Kasumi-1 (cell line): Measurements from ENCODE around the gene KBTBD8.

Experiments
- DNase-seq, 2 experiments: peaks; one replicate each; lab custom pipeline; 2025; lab: John Stamatoyannopoulos, UW

The KBTBD8 gene

DNA sequence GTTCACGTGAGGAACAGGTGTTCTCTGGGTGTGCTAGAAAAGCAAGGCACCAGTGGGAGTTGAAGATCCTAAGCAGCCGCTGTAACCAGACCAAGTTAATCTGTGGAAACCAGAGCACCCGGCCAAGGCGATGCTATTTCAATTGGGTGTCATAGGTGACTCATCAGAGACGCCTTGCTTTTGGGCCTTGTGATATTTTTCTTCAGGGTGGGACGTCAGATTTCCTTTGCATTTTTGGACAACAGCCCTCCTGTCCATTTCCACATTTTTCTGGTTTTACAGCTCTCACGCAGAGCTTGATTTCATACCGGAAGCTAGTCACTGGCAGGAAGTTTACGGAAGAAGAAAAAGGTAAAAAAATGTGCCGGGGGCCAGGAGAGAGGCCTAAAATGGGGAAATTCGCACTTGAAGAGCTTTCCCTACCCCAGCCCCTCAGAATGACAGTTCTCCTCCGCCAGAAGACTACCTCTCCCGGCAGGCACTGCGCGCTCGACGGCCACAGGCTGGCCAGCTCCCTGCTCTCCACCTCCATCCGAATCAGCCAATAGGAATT is 471 bp upstream of the KBTBD8 start:
- no peak for DNase-seq

DNA sequence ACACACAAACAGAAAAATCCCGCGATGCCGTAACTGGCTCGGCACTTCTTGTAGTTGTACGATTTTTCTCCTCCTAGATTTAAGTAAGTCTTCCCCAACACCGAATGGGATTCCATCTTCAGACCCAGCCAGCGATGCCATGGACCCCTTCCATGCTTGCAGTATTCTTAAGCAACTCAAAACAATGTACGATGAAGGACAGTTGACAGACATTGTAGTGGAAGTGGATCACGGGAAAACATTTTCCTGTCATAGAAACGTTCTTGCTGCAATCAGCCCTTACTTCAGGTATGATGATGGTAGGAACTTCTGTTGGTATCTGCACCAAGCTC is 763 bp downstream of the KBTBD8 start:
- DNase-seq = peak in 1 of 2 experiments; percentile 29

GRCh38 chr3:67000009-67000408 is 1.9 kb downstream of the KBTBD8 start:
- DNase-seq = peak; percentile 89 to 90

DNA sequence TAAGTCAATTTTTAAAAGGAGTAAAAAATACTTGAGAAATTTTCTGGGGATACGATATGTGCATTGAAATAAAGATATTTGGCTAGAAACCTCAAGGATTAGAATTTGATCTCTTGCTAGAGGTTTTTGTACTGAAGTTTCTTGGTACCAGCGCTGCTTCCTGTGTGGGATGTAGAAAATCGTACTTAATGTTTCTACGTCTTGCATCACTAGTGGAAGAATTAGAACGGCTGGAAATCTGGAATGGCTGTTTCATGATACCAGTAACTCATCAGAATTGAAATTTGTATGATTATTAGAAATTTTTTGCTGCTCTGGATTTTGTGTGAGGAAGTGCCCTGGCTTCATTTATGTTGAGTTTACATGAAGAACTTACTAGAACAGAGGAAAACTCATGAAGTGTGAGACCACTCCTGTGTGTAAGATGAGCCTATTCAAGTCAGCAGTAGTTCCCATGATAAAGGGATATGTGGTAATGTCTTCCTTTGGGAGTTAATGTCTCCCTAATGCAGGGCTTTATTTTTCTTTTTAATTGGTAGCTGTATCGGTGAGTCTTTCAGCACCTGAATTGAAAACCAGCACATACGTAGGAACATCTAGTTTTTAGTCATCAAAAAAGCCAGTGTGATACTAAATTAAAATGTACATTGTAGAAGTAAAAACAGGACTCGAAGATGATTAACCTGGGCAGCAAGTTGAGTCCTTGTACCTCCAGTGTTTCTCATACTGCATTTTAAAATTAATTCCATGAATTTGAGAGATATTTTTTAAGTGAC is 3.2 kb downstream of the KBTBD8 start:
- DNase-seq = no peak

- DNase-seq = no peak
Measured at GRCh38 chr3:67005974-67006373, 7.9 kb downstream of the KBTBD8 start.

DNA sequence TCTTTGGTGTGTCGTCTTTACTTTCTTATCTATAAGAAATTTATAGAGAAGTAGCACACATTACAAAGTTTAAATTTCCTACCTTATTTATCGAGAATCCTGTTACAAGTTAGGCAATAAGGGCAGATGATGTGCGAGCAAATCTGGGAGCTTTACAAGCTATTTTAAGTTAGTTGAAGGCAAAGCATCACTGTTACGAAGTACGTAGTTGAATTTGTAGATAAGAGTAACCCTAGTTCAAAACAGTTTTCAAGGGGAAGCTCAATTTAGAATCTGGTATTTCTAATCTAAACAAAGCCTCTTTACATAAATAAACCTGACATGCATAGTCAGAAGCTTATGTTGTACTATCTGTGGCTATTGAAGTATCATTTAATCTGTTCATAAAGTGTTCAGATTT is 8.4 kb downstream of the KBTBD8 start:
- DNase-seq = no peak

- DNase-seq = no peak
Measured at GRCh38 chr3:67008388-67008787, 10.3 kb downstream of the KBTBD8 start.

GRCh38 chr3:67009716-67010115 is 11.6 kb downstream of the KBTBD8 start:
- DNase-seq = no peak

DNA sequence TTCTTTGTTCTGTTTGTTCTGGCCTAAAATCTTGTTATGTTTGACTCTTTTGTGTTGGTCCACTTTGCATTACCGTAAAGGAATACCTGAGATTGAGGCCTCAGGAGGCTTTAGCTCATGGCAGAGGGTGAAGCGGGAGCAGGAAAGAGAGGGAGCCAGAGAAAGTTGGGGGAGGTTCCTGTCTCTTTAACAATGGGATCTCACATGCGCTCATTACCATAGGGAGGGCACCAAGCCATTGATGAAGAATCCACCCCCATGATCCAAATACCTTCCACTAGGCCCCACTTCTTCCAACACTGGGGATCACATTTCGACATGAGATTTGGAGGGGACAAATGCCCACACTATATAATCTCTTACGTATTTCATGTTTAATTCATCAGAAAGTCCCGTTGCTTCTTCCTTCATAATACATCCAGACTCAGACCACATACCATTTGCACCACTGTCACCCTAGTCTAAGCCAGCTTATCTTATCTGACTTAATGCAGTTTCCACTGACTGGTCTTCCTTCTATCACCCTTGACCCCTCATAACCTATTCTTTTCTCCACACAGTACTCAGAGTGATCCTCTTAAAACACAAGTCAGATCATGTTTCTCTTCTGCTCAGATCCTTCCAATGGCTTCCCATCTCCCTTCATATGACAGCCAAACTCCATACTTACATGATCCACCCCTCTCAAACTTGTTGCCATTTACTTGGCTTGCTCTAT is 13.5 kb downstream of the KBTBD8 start:
- no peak for DNase-seq

- DNase-seq = no peak
Measured at GRCh38 chr3:67012564-67012963, 14.5 kb downstream of the KBTBD8 start.

DNA sequence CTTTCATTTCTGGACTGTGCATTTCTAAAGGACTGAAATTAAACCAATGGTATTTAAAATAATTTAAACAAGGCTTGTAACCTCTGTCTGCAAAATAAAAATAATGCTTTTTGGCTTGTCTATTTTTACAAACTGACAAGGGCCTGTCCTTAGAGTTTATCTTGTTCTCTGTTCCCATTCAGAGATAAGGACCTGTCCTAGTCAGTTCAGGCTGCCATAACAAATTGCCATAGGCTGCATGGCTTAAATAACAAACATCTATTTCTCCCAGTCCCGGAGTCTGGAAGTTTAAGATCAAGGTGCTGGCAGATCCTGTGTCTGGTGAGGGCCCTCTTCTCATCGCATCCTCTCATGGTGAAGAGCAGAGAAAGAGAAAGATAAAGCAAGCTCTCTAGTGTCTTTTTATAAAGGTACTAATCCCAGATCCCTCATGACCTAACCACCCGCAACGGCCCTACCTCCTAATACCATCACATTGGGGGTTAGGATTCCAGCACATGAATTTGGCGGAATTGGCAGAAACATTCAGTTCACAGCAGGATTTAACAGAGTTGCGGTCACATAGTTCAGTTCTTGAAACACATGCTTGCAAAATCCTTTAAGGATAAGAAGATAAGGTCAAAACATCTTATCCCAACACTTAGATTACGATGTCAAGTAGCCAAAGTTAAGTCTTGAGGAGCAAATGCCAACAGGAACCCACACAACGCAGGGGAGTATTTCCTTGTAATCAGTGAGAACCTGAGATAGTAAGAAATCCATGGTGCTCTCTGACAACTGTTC is 17.8 kb downstream of the KBTBD8 start:
- no peak for DNase-seq

DNA sequence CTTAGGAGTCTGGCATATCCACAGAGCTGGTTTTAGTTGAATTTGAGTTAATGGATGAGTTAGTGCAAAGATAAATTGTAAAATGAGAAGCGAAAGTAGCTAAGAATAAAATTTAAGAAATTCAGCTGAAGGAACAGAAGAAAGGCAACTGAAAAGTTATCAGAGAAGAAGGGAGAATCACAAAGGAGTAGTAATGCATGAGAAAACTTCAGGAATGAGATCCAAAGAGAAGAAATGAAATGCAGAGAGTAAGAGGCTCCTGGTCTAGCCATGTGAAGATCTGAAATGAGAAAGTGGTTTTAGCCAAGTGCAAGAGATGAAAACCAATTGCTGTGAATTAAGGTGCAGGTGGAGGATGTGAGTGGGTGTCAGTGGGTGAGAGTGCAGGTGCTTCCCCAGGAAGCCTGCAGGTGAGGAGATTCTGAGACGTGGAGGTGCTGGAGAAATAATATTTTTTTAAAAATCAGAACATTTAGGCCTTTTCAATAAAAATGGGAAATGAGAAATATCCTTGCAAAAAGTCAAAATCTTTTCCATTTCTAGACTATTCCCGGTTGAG is 18.5 kb downstream of the KBTBD8 start:
- no peak for DNase-seq

DNA sequence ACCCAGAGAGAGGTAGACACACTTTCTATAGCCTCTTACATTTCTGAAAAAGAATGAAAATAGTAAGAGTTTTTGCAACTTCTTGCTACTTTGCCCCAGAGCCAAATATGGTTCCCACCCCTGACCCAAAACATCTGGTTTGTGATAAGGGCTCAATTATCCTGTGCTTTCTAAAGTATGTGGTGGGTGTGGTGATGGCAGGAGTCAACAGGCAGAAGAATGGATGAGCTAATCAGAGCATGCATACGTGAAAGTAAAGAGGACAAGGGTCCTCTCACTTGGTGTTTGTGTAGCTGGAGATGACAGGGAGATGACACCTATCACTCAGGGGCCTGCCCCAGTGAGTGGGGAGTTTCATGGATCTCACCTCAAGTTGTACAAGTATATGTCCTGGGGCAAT is 19.1 kb downstream of the KBTBD8 start:
- DNase-seq = no peak

- DNase-seq = no peak
Measured at GRCh38 chr3:67018105-67018788, 20.1 kb downstream of the KBTBD8 start.

DNA sequence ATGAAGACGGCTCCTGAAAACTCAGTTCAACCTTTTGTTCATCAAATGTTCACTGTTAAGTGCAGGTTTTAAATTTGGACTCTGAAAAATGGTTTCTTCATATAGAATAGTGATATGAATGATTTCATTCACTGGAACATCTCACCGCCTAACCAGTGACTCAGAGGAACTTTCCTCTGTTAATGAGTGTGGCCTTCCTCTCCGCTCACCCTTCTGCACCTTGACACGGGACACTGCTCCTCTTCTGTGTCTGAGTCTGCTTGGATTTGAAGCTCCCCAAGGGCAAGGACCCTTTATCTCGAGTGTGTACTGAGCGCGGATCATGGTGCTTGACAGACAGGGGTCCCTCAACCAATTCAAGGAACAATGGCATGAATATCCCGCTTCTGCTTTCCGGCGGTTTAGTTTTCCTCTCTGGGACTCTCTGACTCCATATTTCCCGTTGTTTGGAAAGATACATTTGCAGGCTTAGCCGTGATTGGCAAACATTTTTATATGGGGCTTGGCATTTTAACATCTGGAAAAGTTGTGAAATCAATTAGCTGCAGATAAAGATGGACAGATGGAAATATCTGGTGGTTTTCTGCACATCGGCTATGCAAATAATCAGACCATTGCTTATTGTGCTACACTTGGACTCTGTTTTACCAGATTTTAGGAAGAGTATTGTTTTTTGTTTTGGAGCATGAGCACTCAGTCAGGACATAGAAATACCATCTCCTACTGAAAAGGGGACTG is 20.9 kb downstream of the KBTBD8 start:
- no peak for DNase-seq

GRCh38 chr3:67028001-67028784 is 30.1 kb downstream of the KBTBD8 start:
- DNase-seq = no peak

DNA sequence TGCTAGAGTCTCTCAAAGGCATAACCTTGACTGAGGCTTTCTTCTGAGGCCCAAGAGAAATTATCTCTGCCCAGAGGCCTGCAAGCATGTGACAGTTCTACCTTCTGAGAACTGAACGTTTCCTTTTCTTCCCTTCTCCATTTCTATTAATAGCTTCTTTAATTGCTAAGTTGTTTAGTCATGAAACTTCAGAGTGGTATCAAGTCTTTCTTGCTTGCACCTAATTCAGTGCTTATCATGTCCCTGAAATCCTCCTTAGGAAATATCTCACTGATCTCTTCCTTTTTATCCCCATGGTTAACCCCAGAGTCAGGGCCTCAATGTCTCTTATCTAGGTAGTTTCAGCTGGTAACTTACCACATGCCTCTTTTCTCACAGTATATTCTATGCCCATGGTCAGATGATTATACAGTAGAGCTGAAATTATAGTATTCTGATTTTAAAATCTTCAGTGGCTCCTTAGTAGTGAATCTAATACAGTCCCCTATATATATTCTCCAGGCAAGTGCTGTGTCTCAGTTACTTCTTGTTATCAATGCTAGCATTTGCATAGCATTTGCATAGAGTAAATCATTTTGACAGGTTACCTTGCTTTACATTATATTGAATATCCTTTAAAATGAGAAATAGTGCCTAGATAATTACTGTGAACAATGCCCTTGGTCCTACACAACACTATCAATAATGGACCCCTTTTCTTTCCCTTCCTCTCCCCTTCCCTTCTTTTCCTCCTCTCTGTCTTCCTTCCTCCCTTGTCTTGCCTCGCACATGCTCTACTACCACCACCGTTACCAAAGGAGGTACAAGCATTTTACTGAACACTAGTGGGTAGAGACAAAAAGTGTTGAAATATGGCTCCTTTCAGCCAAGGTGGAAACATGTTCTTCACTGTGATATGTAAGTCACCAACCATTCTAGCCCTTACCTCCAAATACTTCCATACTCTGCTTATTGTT is 33.0 kb downstream of the KBTBD8 start:
- DNase-seq = peak; percentile 24 to 41

- DNase-seq = no peak
Measured at GRCh38 chr3:67031986-67032385, 33.9 kb downstream of the KBTBD8 start.

DNA sequence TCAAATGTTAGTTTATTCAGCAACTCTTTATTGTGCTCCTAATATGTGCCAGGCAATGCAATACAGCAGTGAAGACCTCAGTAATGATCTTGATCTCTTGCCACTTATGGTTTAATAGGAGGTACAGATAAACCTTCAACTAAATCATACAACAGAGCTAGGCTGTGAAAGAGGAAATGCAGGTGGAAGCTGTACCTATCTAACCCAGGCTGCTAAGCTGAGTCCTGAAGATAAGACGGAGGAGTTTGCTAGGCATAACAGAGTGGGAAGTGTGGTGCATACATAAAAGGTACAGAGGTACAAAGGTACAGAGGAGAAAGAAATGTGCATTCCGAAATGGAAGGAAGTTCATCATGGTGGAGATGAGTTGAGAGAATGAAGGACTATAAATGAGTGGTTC is 35.0 kb downstream of the KBTBD8 start:
- no peak for DNase-seq
